NCI-H2227 (cell line): Measurements from ENCODE around the gene SLC5A4.
"Not testable (repeated sequence)": the region's sequence is repeated elsewhere in the genome, so short reads cannot be mapped to it uniquely, and the experiment has no call there.

Source experiments
- DNase-seq: peaks from one replicate; lab custom pipeline; 2025; ENCODE audit not compliant: unreplicated experiment; lab: John Stamatoyannopoulos, UW

The SLC5A4 gene

DNA sequence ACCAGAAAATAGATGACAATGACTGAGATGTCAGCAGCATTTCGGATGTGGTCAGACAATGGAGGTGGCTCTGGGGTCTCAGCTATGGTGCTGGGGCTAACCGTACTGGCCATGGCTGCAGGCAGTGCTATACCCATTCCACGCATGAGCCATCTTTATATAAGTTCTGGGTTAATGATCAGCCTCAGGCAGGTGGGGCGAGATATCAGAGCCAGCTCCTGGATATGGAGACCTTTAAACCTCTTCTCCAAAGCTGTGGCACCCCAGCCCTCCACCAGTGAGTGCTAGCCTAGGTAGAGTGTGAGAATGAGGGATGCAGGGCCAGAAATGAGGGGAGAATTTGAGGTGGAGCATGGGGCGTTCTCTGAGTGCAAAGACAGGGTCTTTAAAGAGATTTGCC is at the start of gene SLC5A4:
Gene SLC5A4, minus strand, starts transcription at position 131 of the 400 bp plus-strand sequence. Its CDS starts 18 bp downstream, at position 113.
- no peak for DNase-seq

DNA sequence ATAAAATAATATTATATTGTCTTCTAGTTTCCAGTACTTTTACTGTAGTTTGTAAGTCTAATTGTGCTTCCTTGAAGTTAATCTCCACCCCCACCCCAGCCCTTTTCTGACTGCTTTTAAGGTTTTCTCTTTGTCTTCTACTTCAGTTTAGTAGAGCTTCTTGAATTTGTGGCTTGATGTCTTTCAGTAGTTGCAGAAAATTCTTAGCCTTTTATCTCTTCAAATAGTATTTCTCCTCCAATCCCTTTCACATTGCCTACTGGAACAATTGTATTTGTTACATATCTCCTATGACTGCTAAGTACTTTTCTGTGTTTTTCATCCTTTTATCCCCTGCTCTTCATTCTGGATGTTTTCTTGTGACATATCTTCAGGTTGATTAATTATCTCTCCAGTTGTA is 38.8 kb upstream of the SLC5A4 start:
- DNase-seq = not testable (repeated sequence)

DNA sequence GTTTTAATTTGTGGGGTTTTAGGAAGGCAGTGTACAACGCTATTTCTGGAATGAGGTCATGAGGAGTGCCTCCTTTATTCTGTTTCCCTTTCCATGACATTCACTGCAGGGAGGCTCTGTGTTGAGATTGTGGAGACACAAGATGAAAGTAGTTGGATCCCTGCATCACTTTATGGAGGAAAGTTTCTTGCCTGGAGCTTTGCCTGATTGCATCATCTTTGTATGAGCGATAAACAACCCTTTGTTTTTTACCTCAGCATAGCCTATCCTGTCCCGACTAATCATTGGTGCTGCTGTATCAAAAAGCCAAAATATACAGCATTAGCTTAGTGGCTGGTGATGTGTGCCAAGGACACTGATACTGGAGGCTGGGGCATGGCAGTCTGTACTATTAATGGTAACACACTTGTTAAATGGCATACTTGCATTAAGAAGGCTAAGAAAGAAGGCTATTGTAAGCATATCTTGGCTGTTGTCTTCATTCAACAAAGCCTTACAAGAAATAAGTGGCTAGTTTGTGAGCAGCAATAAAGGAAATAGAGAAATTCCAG is 31.2 kb upstream of the SLC5A4 start:
- no peak for DNase-seq

DNA sequence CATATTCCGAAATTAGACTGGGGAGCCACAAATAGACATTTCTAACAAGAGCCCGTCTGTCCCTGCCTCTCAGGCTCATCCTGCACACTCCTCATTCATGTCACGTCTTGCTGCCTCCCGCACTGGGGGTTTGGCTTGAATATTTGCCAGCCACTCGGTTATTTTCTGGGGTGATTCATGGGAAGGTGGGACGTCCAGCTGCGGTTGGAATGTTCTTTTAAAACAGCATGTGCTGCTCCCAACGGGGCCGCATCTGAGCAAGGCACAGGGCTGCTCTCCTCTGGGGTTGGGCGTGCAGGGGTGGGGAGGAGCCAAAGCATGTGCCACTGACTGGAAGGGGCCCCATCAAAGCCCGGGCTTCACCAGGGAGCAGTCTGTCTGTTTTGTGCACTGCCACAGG is 25.9 kb upstream of the SLC5A4 start:
- no peak for DNase-seq

DNA sequence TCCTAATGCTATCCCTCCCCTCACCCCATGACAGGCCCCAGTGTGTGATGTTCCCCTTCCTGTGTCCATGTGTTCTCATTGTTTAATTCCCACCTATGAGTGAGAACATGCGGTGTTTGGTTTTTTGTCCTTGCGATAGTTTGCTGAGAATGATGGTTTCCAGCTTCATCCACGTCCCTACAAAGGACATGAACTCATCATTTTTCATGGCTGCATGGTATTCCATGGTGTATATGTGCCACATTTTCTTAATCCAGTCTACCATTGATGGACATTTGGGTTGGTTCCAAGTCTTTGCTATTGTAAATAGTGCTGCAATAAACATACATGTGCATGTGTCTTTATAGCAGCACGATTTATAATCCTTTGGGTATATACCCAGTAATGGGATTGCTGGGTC is 20.2 kb upstream of the SLC5A4 start:
- DNase-seq = not testable (repeated sequence)

DNA sequence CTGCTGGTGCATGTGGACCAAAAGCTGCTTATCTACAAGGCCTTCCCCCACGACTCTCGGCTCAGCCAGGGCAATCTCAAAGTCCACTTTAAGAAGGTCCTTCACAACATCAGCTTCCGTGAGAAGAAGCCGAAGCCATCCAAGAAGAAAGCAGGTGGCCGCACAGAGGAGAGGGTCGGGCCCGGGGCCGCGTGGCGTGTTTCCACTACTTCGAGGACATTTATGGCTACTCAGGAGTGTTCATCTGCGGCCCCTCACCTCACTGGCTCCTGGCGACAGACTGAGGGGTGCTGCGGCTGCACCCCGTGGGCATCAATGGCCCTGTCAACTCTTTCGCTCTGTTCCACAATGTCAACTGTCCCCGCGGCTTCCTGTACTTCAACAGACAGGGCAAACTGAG is 16.2 kb upstream of the SLC5A4 start:
- no peak for DNase-seq

DNA sequence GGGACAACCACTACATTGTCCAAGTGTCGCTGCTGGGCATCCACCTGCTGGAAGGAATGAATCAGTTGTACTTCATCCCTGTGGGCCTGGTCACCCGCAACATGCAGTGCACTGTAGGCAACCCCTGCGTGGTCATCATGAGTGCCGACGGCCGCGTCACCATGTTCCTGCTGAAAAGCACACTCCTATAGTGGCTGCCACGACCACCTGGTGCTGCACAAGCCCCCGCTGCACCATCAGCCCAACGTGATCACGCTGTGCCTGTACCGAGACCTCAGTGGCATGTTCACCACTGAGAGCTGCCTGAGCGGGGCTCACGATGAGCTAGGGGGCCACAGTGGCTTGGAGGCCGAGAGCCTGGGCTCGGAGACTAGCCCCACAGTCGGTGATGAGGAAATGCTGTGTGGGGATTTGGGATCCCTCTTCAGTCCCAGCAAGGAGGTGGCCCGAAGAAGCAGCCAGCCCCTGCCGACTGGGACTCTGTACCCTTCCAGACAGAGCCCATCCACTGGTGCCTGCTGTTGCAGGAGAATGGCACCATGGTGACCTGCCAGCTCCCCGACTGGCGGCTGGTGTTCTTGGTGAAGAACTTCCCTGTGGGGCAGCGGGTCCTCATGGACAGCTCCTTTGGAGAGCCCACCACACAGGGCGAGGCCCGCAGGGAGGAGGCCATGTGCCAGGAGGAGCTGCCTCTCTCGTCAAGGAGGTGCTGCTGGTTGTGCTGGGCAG is 15.7 kb upstream of the SLC5A4 start:
- DNase-seq = no peak

DNA sequence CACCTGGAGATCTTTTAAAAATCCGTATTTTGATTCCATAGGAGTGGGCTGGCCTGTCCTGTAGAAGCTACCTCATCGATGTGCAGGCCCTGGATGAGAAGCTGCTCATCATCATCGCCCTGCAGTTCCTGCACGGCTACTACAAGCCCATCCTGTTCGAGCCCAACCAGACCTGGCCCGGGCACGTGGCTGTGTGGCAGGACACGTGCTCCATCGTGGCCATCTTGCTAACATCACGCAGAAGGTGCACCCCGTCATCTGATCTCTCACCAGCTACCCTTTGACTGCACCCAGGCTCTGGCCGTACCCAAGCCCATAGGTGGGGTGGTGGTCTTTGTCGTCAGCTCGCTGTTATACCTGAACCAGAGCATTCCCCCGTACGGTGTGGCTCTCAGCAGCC is 14.2 kb upstream of the SLC5A4 start:
- DNase-seq = no peak

DNA sequence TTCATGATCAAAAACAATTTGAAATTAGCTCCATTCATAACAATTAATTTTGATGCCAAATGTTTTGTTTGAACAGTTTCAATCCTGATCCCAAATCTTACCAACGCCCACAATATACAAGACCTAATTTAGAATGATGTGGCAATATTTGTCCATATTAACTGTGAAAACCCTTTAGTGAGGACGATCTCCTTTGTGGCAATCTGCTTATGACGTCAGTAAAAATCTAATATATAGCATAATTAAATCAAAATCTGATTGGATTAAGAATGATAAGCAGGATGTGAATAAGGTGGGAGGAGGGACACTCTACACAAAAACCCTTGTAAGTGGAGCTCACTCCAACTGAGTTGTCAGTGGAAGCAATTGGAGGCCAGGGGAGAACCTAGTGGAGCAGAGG is 11.9 kb upstream of the SLC5A4 start:
- no peak for DNase-seq

DNA sequence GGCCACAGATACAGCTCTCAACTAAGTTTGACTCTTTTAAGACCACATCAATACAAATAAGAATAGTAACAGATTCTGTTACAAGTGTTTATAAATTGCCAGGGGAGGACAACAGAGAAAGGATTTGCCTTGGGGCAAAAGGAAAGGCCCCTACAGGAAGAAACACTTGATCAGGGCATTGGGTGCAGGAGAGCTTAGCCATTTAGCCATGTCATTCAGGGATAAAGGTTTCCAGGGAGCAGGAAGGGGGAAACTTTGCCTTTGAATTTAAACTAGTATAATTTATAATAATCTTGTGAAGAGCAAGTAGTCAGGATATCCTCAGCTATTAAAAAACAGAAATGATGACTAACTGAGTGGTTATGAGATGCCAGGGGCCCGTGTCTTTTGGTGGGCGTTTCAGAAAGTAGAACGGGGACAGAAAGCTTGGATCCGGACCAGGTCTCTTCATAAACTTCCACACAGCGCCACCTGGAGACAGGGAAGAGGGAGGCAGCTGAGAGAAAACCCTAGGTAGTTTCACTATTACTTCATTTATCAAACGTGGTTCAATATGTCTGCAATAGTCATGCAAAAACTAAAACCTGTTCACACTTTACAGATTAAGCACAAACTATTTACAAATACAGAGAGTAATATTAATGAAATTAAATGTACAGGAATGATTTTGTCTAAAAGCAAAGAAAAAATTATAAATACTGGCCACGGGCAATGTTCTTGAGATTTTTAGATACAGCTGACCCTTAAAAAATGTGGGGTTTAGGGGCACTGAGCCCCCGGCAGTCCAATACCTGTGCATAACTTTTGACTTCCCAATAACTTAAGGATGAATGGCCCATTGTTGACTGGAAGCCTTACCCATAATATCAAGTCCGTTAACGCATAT is 11.0 kb upstream of the SLC5A4 start:
- DNase-seq = peak; percentile 69

DNA sequence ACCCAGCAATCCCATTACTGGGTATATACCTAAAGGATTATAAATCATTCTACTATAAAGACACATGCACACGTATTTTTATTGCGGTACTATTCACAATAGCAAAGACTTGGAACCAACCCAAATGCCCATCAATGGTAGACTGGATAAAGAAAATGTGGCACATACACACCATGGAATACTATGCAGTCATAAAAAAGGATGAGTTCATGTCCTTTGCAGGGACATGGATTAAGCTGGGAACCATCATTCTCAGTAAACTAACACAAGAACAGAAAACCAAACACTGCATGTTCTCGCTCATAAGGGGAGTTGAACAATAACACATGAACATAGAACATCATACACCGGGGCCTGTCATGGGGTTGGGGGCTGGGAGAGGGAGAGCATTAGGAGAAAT is 8.5 kb upstream of the SLC5A4 start:
- not testable (repeated sequence) for DNase-seq

DNA sequence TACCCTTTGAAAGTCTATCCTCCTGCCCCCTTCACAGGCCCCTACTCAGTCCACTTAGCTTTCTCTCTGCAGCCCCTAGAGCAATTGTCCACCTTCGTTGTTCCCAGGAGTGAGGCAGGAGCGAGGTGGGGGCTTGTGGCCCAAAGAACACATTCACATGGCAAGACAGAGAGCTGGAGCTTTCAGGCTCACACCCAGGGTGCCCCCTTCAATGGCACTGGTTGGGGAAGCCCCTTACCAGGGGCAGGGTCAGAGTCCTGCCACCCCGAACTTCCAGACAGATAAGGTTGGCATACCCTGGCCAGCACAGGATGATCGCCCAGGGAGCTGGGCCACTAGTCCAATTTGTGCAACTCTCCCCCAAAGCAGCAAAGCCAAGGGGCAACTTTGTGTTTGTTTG is 6.2 kb upstream of the SLC5A4 start:
- no peak for DNase-seq

DNA sequence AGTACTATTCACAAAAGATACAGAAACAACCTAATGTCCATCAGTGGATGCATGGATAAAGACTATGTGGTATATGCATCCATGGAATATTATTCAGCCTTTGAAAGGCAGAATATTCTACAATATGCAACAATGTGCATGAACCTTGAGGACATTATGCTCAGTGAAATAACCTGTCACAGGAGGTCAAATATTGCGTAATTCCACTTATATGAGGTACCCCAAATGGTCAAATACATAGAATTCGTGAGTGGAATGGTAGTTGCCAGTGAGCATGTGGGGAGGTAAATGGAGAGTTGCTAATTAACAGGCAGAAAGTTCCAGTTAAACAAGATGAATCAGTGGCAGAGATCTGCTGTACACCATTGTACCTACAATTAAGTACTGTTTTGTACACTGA is 3.6 kb upstream of the SLC5A4 start:
- no peak for DNase-seq

DNA sequence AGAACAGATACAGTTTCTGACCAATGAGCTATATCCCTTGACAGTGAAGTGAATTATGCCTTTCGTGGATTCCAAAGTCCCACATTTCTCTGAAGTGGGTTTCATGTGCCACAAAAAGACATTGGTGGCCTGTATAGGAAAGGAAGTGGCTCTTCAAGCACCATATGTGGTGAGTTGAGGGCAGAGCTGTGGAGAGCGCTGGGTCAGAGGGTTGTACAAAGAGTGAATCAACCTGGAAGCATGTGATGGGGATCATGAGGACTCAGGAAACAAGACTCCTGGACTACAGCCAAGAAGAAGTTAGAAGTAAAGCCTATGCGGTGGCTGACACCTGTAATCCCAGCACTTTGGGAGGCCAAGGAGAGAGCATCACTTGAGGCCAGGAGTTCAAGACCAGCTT is 579 bp upstream of the SLC5A4 start:
- DNase-seq = no peak

DNA sequence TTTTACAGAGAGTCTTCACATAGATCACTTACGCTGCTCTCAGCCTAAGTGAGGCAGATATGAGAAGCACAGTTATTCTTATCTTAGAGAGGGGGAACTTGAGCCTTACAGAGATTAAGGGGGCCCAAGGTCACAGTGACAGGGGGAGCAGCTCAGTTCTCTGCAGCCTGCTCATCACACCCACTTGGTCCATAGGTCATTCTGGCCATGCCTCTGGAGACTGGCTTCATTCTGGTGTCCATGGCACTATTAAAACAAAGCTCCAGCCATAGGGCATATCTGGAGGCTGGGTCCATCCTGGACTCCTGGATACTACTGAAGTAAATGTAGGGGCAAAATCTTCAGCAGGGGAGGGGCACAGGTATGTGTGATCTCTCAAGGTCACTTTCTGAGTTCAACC is 5.9 kb downstream of the SLC5A4 start:
- no peak for DNase-seq

DNA sequence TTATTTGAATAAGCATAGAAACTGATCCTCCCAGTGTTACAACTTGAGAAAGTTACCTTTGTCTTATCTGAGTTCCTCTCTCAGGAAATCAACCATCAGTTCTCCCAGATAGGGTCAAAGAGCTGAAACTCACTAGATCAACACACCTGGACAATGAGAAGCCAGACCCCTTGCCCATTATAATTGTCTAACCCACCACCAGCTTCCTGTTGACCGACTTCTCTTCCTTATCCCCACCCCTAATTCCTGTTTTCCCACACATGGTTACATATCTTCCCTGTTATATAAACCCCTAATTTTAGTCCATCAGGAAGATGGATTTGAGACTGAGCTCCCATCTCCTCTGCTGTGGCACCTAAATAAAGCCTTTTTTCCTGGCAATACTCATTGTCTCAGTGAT is 6.9 kb downstream of the SLC5A4 start:
- DNase-seq = no peak

DNA sequence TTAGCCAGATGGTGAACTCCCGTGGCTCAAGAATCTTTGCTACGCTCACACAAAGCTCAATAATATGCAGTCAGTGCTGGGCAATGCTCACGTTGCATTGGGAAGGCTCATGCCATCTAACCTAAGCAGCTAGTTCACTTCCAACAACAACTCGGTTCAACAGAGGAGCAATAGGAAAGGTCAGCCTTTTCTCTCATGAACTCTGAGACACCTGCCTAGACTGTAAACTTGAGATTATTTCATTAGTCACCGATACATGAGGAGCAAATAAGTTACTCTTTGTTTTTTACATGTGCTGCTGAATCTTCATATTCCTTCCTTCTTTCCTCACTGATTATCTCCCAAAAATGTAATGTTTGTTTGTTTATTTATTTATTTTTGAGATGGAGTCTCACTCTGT is 9.0 kb downstream of the SLC5A4 start:
- DNase-seq = no peak

DNA sequence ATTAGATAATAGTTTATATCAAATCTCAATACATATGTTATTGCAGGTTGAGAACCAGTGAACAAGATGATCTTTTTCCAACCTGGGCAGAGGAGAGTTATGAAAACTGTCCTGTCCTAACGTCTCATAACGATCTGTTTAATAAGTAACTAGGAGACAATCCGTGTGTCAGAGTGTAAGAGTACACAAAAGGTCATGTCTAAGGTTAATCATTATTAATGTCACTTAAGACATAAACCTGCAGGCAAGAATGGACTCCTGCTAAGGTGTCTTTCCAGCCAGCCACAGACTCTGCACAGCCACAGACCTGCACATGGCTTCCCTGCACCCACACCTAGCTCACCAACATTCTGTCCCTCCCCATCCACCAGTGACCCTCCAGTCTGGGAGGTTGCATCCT is 10.1 kb downstream of the SLC5A4 start:
- DNase-seq = no peak

DNA sequence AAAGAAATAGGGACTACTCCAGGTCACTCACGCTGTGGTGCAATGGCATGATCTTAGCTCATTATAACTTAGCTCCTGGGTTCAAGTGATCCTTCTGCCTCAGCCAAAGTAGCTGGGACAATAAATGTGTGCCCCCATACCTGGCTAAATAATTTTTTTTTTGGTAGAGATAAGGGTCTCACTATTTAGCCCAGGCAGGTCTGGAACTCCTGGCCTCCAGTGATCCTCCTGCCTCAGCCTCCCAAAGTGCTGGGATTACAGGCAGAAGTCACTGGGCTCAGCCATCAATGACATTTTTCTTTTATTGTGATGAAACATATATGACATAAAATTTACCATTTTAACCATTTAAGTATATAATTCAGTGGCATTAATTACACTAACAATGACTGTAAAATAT is 10.6 kb downstream of the SLC5A4 start:
- DNase-seq = no peak

DNA sequence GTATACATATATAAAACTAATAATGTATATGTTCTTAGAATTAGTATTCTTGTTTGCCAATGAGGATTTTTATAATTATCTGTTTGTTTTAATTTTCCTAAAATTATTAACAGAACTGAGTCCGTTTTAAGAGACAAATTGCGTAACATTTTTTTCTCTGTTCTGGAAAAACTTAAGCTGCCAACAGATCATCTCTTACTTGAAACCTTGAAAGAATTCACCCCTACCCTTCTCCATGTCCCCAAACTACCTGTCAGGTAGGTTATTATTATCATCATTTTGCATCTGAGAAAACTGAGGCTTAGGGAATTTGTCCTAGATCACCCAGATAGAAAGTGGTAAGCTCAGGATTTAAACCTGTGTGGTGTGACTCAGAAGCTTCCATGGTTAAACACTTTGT is 14.7 kb downstream of the SLC5A4 start:
- no peak for DNase-seq

DNA sequence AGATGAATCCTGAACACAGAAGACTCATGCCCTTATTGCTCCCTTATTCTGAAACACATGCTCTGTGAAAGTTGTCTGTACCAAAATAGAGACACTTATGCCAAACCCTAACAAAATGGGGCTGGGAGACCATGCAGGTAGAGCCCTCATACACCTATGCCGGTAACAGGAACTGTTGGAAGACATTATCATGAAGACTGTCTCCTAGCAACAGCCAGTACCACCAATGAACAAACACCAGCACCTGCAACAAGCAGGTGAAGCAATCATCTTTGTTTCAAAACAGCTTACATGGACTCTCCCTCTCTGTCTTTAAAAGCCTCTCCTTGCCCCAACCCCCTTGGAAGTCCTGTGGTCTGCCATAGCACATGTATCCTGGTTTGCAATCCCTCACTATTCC is 17.2 kb downstream of the SLC5A4 start:
- DNase-seq = no peak

DNA sequence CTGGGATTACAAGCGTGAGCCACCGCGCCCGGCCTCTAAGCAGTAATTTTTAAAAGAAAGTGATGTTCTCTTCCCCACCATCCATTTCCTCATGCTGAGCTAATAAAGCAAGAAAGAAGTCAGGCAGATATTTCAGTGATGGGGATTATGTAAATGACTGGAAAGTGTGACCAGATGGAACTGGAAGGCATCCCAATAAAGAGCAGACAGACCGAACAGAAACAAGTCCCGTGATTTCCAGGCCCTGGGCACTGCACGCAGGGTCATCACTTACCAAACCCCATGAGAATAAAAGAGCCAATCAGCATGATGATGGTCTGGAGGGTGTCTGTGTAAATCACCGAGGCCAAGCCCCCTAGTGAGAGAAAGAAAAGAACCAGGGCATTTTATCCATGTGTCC is 18.2 kb downstream of the SLC5A4 start:
- DNase-seq = no peak
